ENCODE results near the gene FGF6. TPM values are rescaled to one million over a fixed set of nuclear protein-coding genes. Genes with fewer than 3 reads are reported as not detected.

Gene FGF6
- polyA plus RNA-seq, 1 donor (not counting 4 experiments of a cell fraction or from before 2014, with no cell fraction given): not detected

DNA sequence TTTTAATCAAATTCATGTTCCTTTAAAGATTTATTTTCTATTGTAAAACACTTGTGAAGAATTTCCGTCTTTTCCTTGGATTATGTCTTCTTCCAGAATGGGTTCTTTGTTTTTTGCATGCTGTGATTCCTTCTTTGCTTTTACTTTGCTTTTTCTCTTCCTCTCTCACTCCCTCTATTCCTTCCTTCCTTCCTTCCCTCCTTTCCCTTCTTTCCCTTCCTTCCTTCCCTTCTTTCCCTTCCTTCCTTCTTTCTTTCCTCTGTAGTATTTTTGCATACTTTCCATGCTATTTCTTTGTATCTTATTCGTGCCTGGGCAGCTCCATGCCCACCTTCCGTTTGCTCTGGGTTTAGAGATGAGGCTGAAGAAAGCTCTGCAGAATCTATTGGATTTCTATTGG is 44.5 kb downstream of the FGF6 start:
- H3K4me2 ChIP-seq (ENCODE audit: control insufficient read depth, extremely low read depth, insufficient read depth, low read depth, low read length): no peak overlapping the region
- no peak for DNase-seq (ENCODE audit: low read depth, low spot score)
- no peaks in the 10 kb centered on the region for H4K20me1 ChIP-seq (ENCODE audit: control insufficient read depth, extremely low read depth, insufficient read depth, low read length)
- no peaks in the 10 kb centered on the region for H3K27me3 ChIP-seq (ENCODE audit: control insufficient read depth, extremely low read depth, insufficient read depth, low read length)
- H3K36me3 ChIP-seq (ENCODE audit: control insufficient read depth in 2 of 2, extremely low read depth in 1 of 2, insufficient read depth in 2 of 2, low read length in 2 of 2): no peaks in the 10 kb centered on the region
- no peaks in the 10 kb centered on the region for H3K9me3 ChIP-seq (ENCODE audit: control insufficient read depth, low read depth, low read length)
- H3K27ac ChIP-seq (ENCODE audit: control insufficient read depth, insufficient read depth, low read length): no peak overlapping the region
- no peaks in the 10 kb centered on the region for H3K4me1 ChIP-seq (ENCODE audit: control insufficient read depth, extremely low read depth, insufficient read depth, low read length)
- no peak overlapping the region for H3K9ac ChIP-seq (ENCODE audit: control insufficient read depth, extremely low read depth, insufficient read depth, low read length)
- H2AFZ ChIP-seq (ENCODE audit: control insufficient read depth, low read length): no peak overlapping the region
- dilution Hi-C loops (cut with MboI; ENCODE audit: extremely low pct_ligation_motif_present, low sequenced_read_pairs): no loop called here
- no peak for FAIRE-seq
- no peak for TF ChIP-seq CTCF (optimal IDR thresholded peaks at IDR 0.05 in 1 of 3, IDR thresholded peaks at IDR 0.05 in 1 of 3, conservative IDR thresholded peaks at IDR 0.05 in 1 of 3; ENCODE audit: extremely low read depth in 1 of 3, insufficient read depth in 2 of 3, low read length in 3 of 3)
- no peak for TF ChIP-seq EZH2 (IDR thresholded peaks at IDR 0.05; ENCODE audit: low read length)
- H3K79me2 ChIP-seq (ENCODE audit: control insufficient read depth, insufficient read depth, low read length): no peaks in the 10 kb centered on the region
- H3K9me1 ChIP-seq (ENCODE audit: control insufficient read depth, extremely low read depth, insufficient read depth, low read length): no peaks in the 10 kb centered on the region
- H3K4me3 ChIP-seq (ENCODE audit: control insufficient read depth in 2 of 3, extremely low read depth in 1 of 3, insufficient read depth in 2 of 3, low read depth in 1 of 3, low read length in 3 of 3): no peak overlapping the region

GRCh38 chr12:4395818-4396217 is 49.8 kb downstream of the FGF6 start:
- FAIRE-seq: no peak
- H3K36me3 ChIP-seq (ENCODE audit: control insufficient read depth in 2 of 2, extremely low read depth in 1 of 2, insufficient read depth in 2 of 2, low read length in 2 of 2): no peaks in the 10 kb centered on the region
- no peaks in the 10 kb centered on the region for H3K9me1 ChIP-seq (ENCODE audit: control insufficient read depth, extremely low read depth, insufficient read depth, low read length)
- H3K4me3 ChIP-seq (ENCODE audit: control insufficient read depth in 2 of 3, extremely low read depth in 1 of 3, insufficient read depth in 2 of 3, low read depth in 1 of 3, low read length in 3 of 3): no peak overlapping the region
- no peak for DNase-seq (ENCODE audit: low read depth, low spot score)
- H3K27me3 ChIP-seq (ENCODE audit: control insufficient read depth, extremely low read depth, insufficient read depth, low read length): no peaks in the 10 kb centered on the region
- TF ChIP-seq EZH2 (IDR thresholded peaks at IDR 0.05; ENCODE audit: low read length) (no peak), CTCF (optimal IDR thresholded peaks at IDR 0.05 in 1 of 3, IDR thresholded peaks at IDR 0.05 in 1 of 3, conservative IDR thresholded peaks at IDR 0.05 in 1 of 3; ENCODE audit: extremely low read depth in 1 of 3, insufficient read depth in 2 of 3, low read length in 3 of 3) (no peak)
- H3K9me3 ChIP-seq (ENCODE audit: control insufficient read depth, low read depth, low read length): no peaks in the 10 kb centered on the region
- no peak overlapping the region for H3K4me2 ChIP-seq (ENCODE audit: control insufficient read depth, extremely low read depth, insufficient read depth, low read depth, low read length)
- no peak overlapping the region for H2AFZ ChIP-seq (ENCODE audit: control insufficient read depth, low read length)
- H4K20me1 ChIP-seq (ENCODE audit: control insufficient read depth, extremely low read depth, insufficient read depth, low read length): no peaks in the 10 kb centered on the region
- dilution Hi-C loops (cut with MboI; ENCODE audit: extremely low pct_ligation_motif_present, low sequenced_read_pairs): no loop called here
- H3K9ac ChIP-seq (ENCODE audit: control insufficient read depth, extremely low read depth, insufficient read depth, low read length): no peak overlapping the region
- H3K27ac ChIP-seq (ENCODE audit: control insufficient read depth, insufficient read depth, low read length): no peak overlapping the region
- H3K79me2 ChIP-seq (ENCODE audit: control insufficient read depth, insufficient read depth, low read length): no peaks in the 10 kb centered on the region
- no peaks in the 10 kb centered on the region for H3K4me1 ChIP-seq (ENCODE audit: control insufficient read depth, extremely low read depth, insufficient read depth, low read length)
